Thoracic aorta (tissue), 2 donors: ENCODE data around the gene PDCD10. TPM values are rescaled to one million over a fixed set of nuclear protein-coding genes. Genes with fewer than 3 reads are reported as not detected.

ENCODE experiments used
- ATAC-seq: fragments of 150-250 bp; one replicate; pipeline ENCODE4 v1.8.0; 2017; ENCODE audit warnings: low read depth; ENCODE audit not compliant: insufficient number of reproducible peaks, low FRiP score
- DNase-seq: peaks from one replicate; pipeline ENCODE4 v3.0.0-alpha.2; 2020; ENCODE audit warnings: low spot score
- H3K27ac ChIP-seq, 2 donors: fragments of 200-600 bp; sonication (generic); 1 replicate in 1 of 2; 2 replicates in 1 of 2; pipeline ENCODE4 v1.5.1; 2016; ENCODE audit warnings: mild to moderate bottlenecking in 2 of 2, moderate library complexity in 2 of 2
- H3K27me3 ChIP-seq: fragments of 200-600 bp; sonication (generic); replicated peaks from 2 replicates; pipeline ENCODE4 v1.6.0; 2016; ENCODE audit warnings: mild to moderate bottlenecking; ENCODE audit not compliant: insufficient read depth
- H3K36me3 ChIP-seq: fragments of 200-600 bp; sonication (generic); one replicate; pipeline ENCODE4 v1.5.1; 2016
- H3K4me1 ChIP-seq, 2 donors: fragments of 200-600 bp; sonication (generic); 1 replicate in 1 of 2; 2 replicates in 1 of 2; pipeline versions ENCODE4 v1.5.1 to v1.6.0; 2016; ENCODE audit warnings: low read depth in 2 of 2, mild to moderate bottlenecking in 1 of 2; ENCODE audit not compliant: control insufficient read depth in 1 of 2
- H3K4me3 ChIP-seq: fragments of 200-600 bp; sonication (generic); 2 replicates; pipeline ENCODE4 v1.5.1; 2016; ENCODE audit warnings: mild to moderate bottlenecking
- H3K9me3 ChIP-seq: fragments of 200-600 bp; sonication (generic); 2 replicates; pipeline ENCODE4 v1.5.1; 2016
- total RNA-seq, 2 donors: library from RNA; depleted of rRNA; stranded (reverse); fragments of >200 nt; gene quantifications; one replicate each; pipeline versions ENCODE4 v1.1.0 to v1.2.3, GENCODE V29; 2016
- TF ChIP-seq, protein P1 (sequence below): fragments of 200-600 bp; sonication (generic); IDR thresholded peaks from one replicate; pipeline ENCODE4 v1.5.1; 2019; ENCODE audit warnings: antibody characterized with exemption

Gene PDCD10
- total RNA-seq, 2 donors from 2014 or later, result 55.5 to 77.3 TPM

DNA sequence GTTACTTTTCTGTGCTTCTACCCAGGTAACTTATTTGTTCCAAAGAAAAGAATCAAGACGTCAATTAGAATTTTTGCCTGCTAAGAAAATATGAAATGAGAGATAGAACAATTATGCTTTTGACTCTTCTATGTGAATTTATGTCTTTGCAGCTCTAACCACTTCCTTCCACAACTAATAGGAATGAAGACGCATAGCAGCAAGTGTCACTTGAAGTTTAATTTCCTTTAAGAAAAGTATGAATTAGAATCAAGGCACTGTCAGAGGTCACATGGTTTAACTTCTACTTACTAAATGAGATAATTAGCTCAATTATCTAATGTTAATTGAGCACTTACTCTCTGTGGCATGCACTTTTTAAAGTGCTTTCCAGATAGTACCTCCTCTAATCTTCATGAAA, 84.2 kb downstream of the PDCD10 start:
- ATAC-seq (no peak), DNase-seq (no peak)
- Histone ChIP-seq H3K4me3 (no peak overlapping the region), H3K4me1 (no peaks in the 10 kb centered on the region), H3K36me3 (no peaks in the 10 kb centered on the region), H3K9me3 (no peaks in the 10 kb centered on the region), H3K27me3 (no peaks in the 10 kb centered on the region), H3K27ac (no peak overlapping the region)
- TF ChIP-seq, protein P1, sequence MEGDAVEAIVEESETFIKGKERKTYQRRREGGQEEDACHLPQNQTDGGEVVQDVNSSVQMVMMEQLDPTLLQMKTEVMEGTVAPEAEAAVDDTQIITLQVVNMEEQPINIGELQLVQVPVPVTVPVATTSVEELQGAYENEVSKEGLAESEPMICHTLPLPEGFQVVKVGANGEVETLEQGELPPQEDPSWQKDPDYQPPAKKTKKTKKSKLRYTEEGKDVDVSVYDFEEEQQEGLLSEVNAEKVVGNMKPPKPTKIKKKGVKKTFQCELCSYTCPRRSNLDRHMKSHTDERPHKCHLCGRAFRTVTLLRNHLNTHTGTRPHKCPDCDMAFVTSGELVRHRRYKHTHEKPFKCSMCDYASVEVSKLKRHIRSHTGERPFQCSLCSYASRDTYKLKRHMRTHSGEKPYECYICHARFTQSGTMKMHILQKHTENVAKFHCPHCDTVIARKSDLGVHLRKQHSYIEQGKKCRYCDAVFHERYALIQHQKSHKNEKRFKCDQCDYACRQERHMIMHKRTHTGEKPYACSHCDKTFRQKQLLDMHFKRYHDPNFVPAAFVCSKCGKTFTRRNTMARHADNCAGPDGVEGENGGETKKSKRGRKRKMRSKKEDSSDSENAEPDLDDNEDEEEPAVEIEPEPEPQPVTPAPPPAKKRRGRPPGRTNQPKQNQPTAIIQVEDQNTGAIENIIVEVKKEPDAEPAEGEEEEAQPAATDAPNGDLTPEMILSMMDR, result no peak

DNA sequence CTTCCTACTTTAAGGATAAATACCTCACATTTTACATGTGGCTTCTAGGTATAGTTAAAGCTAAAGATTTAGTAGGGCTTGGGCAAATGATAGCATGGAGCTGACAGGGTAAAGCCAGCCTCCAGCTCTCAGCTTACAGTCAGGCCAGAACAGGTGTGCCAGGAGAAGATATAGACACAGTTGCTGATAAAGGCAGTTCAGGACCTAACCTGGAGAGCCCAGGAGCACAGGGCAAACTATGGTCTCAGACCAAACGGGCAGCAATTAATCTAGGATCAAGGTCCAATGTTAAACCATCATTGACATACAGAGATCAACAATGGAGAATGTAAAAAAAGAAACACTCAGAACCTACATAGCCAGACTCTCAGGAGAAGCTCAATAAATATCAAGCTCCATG, 84.9 kb downstream of the PDCD10 start:
- H3K36me3 ChIP-seq, result no peaks in the 10 kb centered on the region
- TF ChIP-seq, protein P1, result no peak
- H3K4me3 ChIP-seq, result no peak overlapping the region
- no peaks in the 10 kb centered on the region for H3K9me3 ChIP-seq
- H3K4me1 ChIP-seq, result no peaks in the 10 kb centered on the region
- no peaks in the 10 kb centered on the region for H3K27me3 ChIP-seq
- DNase-seq (no peak), ATAC-seq (no peak)
- H3K27ac ChIP-seq, result no peak overlapping the region

DNA sequence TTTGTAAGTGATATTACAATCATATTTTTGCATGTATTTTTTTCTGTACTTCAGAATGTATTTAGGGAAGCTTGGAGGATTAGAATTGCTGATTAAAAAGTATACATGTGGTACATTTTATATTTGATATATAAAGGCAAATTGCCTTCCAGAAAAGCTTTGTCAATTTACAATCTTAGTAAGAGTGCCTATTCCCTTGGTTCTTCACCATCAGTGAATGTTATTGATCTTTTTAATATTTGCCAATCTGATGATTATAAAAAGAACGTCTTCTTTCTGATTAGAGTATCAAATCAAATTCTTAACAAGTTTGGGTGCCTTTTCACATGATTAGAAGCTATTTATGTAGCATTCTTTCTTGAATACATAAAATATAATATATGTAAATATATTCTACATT, 90.1 kb downstream of the PDCD10 start:
- DNase-seq, result no peak
- no peak overlapping the region for H3K27ac ChIP-seq

More for the DNA sequence above, 90.1 kb downstream of the PDCD10 start:
- Histone ChIP-seq H3K4me1 (no peaks in the 10 kb centered on the region), H3K27me3 (no peaks in the 10 kb centered on the region), H3K36me3 (no peaks in the 10 kb centered on the region), H3K4me3 (no peak overlapping the region), H3K9me3 (peaks cover 4% of the 10 kb centered on the region)
- TF ChIP-seq, protein P1, result no peak
- ATAC-seq, result no peak

Other genes starting within 250 kb of the PDCD10 start
- under 1 TPM; 0.41 to 0.63 TPM for gene WDR49, start 81.0 kb downstream of the PDCD10 start, total RNA-seq
- gene SERPINI1, start 829 bp upstream of the PDCD10 start, total RNA-seq, result 10 to 100 TPM in 1 of 2 donors, 1 to 10 TPM in 1; 6.2 to 11.0 TPM